ENCODE data around the gene TMEM176B.

- TF ChIP-seq ZFX (IDR thresholded peaks at IDR 0.05): no peak
- TF ChIP-seq, protein P1, sequence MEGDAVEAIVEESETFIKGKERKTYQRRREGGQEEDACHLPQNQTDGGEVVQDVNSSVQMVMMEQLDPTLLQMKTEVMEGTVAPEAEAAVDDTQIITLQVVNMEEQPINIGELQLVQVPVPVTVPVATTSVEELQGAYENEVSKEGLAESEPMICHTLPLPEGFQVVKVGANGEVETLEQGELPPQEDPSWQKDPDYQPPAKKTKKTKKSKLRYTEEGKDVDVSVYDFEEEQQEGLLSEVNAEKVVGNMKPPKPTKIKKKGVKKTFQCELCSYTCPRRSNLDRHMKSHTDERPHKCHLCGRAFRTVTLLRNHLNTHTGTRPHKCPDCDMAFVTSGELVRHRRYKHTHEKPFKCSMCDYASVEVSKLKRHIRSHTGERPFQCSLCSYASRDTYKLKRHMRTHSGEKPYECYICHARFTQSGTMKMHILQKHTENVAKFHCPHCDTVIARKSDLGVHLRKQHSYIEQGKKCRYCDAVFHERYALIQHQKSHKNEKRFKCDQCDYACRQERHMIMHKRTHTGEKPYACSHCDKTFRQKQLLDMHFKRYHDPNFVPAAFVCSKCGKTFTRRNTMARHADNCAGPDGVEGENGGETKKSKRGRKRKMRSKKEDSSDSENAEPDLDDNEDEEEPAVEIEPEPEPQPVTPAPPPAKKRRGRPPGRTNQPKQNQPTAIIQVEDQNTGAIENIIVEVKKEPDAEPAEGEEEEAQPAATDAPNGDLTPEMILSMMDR (conservative IDR thresholded peaks at IDR 0.05): no peak
These were observed 1.0 kb downstream of the TMEM176B start for GRCh38 chr7:150799156-150799555.

All from C4-2B (cell line).